ENCODE measurements around the gene IL16.

Gene IL16

DNA sequence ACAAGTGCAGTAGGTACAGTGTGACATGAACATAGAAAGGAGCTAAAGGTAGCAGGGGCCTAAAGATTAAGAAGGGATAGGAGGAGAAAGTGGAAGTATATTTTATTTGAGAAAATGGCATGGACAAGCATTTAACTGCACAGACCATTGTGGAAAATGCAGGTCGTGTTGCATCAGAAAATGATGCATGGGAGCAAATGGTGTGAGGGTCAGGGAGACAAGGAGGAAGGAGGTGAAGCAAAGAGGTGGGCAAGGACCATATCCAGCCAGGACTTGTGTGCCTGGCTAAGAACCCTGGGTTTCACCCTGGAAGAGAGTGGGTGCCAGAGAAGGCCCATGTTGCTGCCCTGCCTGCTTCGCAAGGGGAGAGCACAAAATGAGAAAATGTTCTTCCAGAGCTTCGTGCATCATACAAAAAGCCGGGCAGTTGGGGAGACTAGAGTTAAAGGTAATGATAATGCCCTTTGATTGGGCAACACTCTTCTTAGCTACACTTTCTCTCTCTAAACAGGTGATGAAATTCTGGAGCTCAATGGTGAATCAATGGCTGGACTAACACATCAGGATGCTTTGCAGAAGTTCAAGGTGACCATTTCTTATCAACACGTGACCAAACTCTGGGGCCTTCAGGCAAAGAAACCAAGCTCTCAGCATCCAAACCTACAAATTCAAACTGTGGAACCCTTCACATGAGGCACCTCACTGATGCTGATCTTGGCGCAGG, 81.8 kb downstream of the IL16 start:
- DNase-seq: no peak

DNA sequence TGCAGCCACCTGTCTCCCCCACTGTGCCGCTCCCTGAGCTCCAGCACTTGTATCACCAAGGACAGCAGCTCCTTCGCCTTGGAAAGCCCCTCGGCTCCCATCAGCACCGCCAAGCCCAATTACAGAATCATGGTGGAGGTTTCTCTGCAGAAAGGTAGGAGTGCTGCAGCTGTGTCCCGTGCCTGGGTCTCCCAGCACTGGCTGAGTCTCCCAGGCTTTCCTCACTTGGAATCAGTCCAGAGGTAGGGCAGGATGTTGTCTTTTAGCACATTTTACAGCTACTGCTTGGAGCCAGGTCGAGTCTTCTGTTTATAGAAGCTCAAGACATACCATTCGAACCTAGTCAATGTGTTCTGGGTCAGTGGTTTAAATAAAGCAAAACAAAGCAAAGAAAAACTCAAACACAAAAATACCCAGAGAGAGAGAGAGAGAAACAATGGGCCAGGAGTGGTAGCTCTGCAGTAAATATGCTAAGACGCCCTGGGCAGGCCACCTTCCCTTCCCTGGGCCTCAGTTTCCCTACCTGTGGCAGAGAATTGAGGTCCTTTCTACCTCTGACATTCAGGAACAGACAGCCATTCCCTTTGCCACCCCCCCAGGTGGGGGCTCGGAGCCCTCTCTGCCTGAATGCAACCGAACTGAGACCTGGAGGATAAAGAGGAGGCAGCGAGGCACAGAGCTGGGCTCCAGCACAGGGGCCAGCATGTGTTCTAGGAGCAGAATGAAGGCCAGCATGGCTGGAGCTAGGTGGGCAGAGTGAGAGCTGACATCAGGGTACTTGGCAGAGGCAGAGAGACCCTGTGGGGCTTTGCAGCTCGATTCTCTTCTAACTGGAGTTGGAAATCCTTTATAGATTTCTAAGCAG, 83.2 kb downstream of the IL16 start:
- DNase-seq: no peak

DNA sequence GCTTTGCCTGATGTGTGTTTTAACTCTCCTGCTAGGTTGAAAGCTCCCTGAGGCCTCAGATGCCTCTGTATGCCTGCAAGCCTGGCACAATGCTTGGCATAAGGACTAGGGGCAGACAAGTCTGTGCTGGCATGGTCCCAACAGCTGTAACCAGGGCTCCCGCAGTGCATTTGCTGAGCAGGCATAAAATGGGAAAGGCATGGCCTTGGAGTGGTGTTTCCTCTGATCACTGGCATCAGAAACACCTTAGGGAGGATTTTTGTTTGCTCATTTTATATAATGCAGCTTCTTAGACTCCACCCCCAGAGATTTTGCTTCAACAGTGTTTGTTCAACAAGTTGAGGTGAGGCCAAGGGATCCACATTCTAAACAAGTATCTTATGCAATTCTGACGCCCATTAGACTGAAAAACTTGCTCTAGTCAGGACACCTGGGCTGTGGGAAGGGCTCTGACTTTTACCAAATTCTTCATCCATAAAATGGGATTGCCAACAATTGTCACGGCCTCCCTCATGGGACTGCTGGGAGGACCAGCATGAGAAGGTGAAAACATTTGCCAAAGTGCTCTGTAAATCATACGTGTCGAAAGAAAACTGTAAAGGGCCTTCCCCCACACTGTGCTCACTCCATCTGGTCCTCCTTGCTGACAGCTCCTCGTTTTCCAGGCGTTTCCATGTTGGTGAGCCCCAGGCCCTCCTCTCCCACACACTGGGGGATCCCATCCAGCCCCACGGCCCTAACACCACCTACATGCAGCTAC, 84.2 kb downstream of the IL16 start:
- no peak for DNase-seq

DNA sequence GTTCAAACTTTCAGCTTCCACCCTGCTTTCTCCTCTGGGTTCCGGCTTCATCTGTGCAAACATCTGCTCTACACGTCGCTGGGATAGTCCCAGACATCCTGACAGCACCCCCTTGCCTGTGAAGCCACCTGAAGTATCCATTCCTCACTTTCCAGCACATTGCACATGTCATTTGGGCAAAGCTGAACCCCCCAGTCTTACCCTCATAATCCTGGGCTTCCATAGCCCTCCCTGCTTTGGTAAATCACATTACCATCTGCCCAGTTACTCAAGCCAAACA, 84.7 kb downstream of the IL16 start:
- DNase-seq: no peak

DNA sequence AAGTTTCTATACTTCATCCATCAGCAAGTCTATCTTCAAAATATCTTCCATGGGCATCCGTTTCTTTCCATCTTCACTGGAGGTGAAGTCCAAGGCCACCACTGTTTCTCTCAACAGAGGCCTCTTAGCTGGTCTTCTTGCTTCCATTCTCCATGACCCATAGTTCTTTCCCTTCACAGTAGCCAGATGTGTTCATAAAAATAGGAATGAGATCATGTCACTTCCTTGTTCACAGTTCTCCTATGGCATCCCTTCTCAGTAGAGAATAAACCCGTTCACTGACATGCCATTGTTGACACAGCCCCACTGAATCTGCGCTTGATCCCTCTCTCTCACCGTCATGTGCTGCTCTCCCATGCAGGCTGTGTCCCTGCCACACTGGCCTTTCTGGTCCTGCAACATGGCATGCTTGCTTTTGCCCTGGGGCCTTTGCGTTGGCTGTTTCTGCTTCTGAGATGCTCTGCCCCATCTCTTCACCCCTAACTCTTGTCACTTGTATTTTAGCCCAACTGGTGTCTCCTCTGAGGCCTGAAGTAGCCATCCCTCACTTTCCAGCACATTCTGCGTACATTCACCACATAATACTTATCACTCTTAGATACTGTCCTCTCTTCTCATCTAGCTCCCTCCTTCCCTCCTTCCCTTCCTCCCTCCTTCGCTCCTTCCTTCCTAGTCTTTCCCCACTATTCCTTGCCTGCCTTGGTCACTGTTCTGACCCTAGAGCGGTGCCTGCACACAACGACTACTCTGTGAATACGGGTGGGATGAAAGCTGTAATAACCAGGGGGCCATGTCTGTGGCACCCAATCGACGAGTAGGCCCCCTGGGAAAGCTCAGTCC, 85.3 kb downstream of the IL16 start:
- DNase-seq: no peak

DNA sequence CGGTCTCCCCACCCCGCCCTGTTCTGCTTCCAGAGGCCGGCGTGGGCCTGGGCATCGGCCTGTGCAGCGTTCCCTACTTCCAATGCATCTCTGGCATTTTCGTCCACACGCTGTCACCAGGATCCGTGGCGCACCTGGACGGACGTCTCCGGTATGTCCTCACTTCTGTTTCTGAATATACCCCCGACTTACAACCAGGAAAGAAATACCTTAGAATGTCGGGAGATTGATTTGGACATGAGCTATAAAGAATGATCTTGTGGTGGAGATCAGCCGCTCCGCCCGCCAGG, 85.9 kb downstream of the IL16 start:
- no peak for DNase-seq

DNA sequence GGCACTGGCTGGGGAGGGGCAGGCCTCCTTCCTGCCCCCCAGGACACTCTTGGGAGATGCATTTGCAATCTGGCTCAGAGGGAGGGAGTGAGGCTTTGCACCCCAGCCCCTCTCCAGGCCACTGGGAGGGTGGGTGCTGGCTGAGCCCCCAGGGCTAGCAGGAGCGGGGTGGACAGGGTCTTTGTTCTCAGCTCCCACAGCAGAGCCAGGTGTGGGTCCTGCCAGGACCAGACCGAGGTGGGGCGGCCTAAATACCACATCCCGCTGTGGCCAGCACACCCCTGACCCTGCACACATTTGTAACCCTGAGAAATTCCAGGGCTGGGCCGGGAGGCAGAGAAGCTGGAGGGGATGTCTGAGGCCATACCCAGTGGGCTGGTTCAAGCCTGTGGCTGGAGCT, 86.2 kb downstream of the IL16 start:
- DNase-seq: no peak

DNA sequence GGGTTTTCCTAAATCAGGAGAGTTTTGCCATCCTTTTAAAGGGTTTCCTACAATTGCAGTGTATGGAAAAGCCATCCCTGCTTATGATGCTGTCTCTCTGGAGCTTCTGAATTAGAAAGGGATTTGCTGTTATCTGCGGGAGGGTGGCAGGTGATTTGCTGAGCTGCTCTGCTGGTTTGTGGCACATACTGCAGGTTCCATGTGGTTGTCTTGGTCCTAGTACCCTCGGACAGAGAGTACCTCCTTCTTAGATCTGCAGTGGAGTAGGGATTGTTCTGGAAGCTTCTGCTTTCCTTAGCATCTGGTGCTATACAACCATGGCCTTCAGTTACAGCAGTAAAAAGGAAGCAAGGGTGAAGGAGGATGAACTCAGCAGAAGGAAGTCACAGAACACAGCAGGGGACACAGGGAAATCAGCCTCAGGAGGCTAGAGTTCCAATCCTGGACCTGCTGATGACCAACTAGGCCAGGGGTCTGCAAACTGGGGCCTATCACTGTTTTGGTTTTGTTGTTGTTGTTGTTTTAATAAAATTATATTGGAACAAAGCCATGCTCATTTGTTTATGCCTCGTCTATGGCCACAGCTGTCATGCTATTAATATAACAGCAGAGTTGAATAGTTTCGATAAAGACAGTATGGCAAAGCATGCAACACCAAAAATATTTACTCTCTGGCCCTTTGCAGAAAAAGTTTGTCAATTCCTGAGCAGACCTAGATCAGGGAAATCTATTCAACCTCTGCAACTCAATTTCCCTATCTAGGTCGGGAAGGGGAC, 87.8 kb downstream of the IL16 start:
- no peak for DNase-seq

DNA sequence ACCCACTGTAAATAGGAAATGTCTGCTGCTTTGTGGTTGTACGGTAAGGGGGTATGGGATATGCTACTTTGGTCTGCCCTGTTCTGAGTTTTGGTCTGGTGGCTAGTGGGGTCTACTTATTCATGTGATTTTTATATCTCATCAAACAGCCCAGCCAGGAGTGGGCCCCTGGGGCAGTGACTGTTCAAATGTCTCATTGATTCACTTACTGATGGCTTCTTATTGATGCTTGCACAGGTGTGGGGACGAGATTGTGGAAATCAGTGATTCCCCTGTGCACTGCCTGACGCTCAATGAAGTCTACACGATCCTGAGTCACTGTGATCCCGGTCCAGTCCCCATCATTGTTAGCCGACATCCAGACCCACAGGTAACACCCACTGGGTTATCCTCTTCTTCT, 88.8 kb downstream of the IL16 start:
- DNase-seq: no peak

DNA sequence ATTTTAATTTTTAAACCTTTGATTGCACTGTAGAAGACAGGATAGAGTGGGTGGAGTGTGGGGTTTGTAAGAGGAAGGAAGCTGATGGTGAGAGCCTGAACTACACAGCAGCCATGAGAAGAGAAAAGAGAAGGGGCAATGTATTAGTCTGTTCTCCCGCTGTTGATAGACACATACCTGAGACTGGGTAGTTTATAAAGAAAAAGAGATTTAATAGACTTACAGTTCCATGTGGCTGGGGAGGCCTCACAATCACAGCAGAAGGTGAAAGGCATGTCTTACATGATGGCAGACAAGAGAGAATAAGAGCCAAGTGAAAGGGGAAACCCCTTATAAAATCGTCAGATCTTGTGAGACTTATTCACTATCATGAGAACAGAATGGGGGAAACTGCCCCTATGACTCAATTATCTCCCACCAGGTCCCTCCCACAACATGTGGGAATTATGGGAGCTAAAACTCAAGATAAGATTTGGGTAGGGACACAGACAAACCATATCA, 90.0 kb downstream of the IL16 start:
- DNase-seq: no peak

DNA sequence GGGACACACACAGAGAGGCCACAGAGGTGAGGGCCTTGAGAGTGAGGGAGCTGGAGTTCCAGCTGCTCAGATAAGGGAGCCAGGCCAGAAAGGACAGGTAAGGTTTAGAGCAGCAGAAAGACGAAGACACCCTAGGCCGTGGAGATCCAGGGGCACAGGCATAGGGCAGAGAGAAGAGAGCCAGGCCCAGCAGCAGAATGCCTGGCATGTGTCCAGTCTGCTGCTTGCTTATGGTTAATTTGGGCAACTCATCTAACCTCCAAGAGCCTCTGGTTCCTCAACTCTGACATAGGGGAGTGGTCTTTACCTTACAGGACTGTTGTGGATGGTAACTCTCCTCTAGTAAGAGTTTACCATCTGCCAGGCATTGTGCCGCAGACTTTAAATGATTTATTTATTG, 91.4 kb downstream of the IL16 start:
- DNase-seq: no peak

DNA sequence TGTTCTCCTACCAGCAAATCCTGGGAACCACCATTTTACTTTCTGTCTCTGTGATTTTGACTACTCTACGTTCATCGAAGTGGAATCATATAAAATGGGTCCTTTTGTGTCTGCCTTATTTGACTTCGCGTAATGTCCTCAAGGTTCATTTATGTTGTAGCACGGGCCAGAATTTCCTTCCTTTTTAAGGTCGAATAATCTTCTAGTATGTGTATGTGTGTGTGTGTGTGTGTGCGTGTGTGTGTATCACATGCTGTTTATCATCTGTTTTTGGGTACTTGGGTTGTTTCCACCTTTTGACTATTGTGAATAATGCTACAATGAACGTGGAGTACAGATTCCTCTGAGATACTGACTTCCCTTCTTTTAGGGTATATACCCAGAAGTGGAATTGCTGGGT, 91.9 kb downstream of the IL16 start:
- DNase-seq: no peak

DNA sequence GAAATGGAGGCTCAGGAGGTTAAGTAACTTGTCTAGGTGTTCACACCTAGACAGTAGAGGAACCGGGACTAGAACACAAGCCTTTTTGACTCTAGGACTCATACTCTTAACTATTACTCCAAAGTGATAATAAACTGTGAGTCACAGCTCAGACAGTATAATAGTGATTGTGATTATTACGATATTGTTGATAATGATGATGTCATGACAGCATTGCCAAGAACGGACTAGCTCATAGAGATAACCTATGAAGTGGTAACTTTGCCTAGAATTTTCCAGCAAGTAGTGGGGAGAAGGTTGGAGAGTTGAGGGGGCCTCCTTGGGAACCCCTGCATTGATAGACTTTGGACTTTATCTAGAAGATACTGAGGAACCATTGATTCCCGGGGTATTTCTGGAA, 93.2 kb downstream of the IL16 start:
- DNase-seq: no peak

DNA sequence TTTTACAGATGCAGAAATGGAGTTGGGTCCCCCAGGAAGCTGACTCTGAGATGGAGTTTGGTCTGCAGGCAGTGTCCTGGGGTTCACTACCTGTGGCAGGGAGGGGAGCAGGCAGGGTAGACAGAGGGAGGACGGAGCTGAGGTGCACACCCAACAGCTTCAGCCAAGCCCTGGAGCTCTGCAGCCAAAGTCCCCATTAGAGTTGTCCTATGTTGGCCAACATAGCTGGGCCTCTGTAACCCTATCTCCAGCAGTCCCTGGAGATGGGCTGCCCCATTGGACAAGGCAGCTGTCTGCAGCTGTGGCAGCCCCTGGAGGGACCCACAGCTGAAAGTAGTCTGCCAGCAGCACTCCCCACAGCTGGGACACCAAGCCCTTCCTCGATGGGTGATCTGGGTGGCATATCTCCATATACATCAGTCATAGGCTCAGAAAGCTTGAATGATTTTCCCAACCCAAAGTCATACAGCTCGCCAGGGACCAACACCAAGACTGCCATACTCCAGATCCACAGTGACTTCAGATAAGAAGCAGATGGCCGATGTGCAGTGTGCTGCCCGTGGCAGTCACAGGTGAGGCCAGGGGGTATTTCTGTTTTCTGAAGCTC, 95.3 kb downstream of the IL16 start:
- no peak for DNase-seq

DNA sequence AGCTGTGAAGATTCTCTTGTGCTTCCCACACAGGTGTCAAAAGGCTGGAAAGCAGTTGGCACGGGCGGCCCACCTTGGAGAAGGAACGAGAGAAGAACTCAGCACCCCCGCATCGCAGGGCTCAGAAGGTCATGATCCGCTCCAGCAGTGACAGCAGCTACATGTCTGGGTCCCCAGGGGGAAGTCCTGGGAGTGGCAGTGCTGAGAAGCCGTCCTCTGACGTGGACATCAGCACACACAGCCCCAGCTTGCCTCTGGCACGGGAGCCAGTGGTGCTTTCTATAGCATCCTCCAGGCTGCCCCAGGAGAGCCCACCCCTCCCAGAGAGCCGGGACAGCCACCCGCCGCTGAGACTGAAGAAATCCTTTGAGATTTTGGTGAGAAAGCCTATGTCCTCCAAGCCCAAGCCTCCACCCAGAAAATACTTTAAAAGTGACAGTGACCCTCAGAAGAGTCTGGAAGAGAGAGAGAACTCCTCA, 95.9 kb downstream of the IL16 start:
- DNase-seq: no peak

DNA sequence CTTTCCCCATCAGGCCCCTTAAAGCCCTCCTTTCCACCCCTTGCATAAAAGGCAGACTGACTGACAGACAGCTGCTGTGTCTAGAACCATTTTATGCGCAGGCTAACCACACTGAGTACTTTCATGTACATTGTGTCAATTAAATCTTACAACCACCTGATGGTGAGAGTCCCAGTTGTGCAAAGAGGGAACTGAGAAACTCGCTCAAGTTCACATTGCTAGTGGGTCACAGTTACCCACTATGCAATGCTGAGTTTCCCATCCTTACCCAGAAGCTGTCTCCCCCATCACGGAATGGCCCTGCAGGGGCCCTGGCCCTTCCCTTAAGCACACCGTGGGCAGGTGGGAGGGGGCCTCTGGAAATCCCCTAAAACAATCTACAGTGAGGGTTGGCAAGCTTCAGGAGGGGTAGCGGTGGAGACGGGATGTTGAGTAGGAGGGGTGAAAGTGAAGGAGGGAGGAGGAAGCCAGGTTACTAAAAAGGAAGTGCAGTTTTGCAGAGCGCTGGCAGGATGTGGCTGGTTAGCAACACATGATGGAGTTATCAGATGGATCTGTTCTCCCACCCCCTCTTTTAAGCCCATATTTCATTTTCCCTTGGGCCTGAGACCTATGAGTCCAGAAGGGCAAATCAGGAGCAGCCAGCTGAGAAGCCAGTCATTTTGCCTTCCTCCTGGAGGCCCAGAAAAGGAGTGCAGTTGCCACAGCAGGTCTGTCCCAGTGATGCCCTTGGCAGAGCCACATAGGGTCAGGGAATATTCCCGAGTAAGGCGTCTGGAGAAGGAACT, 97.2 kb downstream of the IL16 start:
- DNase-seq: no peak

DNA sequence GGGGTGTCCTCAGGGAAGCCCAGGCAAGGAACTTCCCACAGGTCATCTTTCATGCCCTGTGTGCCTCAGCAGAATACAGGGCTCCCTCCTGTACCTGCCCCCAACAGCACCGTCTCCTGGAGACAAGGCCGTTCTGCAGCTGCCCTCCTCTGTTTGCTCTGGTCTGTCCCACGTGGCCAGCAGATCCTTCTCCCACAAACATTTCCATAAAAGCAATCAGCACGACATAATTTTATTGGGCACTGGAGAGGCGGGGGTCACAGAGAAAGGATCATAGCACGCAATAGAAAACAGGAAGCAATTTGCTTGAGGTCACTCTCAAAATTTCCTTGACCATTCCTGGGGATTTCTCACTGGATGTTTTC, 97.8 kb downstream of the IL16 start:
- no peak for DNase-seq

DNA sequence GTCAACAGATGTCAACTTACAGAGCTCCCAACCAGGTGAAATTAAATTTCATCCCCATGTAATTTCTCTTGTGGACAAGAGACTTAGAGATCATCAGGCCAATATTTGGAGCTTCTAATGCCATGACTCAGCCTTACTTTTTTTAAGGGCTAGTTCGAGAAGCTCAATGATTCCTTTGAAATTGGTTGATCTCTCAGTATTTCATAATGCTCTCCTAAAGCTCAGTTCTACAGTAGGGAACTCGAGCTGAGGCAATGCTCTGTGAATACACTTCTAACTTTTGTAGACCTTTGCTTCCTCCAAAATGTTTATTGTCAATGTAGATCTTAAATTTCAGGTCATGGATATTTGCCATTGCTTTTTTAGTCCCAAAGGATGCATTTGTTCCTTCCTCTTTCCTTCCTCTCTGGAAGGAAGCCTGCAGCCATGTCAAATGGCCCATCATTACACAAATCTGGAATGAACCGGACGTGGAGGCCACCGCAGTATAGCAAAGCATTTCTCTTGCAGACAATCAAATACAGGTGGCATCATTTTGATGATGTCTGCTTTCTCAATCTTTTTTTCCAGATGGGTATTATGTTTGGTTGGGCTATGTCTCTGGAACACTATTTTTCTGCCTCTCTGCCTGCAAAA, 98.9 kb downstream of the IL16 start:
- no peak for DNase-seq

DNA sequence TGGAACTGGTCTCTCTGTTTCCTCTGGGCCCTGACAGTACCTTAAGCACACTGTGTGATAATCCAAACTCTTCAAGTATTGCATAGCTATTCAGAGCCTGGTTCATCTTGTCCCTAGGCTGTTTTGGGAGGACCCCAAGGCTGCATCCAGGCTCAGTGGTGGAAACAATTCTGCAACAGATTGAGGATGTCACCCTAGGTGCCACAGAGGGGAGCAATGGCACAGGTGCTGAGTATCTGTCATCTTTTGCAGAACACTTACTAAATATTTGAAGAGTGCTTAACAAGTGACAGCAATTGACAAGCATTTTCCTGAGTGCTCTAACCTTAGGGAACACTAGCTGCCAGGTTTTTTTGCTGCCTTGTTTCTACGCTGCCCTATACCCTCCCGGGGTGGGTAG, 99.5 kb downstream of the IL16 start:
- no peak for DNase-seq

DNA sequence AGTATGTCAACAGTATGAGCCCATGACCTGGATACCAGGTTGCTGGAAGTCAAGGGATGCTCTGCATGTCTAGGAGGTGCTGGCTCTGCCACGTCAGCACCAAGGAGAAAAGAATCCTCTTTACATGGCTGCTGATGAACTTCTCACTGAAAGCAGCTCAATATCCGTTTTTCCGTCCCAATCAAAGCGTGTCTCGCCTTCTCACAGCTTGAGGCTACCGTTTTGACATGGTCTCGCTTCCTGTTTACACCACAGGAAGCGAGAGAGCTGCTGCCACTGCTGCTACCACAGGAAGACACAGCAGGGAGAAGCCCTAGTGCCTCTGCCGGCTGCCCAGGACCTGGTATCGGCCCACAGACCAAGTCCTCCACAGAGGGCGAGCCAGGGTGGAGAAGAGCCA, 100.0 kb downstream of the IL16 start:
- DNase-seq: no peak

All from NCI-H187 treated with DMSO at 0.1 percent for 48 hours (cell line).